HG02763 (cell line): ENCODE measurements around the gene WTAP.
"Not testable (repeated sequence)": the region's sequence is repeated elsewhere in the genome, so short reads cannot be mapped to it uniquely, and the experiment has no call there.

Experiments used
- ATAC-seq: cut with Tn5 transposase; IDR thresholded peaks from one replicate; pipeline ENCODE4 v1.9.1; 2021; ENCODE audit warnings: mild to moderate bottlenecking, moderate library complexity; ENCODE audit not compliant: unreplicated experiment

The WTAP gene

DNA sequence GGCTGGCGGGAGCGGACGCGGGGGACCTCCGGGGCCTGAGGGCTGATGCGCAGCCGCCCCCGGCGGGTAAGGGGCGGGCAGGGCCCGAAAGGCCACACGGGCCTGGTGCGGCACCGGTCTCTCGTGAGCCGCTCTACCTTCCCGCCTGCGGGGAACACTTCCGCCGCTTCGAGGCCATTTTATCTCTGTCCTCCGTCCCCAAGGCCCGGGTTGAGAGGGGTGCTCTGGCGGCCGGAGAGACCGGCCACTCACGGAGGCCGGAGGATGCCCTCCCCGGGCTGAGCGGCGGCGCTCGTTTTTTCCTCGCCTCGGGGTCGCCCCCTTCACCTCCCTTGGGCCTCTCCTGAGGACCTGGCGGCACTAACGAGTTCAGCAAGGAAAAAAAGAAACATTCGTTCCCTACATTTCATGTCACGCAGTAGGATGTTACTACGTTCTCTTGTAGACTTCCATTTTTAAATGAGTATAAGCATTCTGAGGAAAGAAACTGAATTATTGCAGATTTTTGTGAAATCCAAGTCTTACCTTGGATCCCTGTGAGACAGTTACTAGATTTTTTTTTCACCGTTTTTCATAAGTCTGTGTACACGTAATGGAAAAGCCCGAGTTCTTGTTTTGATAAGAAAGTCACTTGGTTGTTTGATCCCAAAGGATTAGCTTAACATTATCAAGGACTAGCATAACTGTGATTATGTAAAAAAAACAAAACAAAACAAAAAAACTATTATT is 575 bp downstream of the WTAP start:
- peak; percentile 32 for ATAC-seq

DNA sequence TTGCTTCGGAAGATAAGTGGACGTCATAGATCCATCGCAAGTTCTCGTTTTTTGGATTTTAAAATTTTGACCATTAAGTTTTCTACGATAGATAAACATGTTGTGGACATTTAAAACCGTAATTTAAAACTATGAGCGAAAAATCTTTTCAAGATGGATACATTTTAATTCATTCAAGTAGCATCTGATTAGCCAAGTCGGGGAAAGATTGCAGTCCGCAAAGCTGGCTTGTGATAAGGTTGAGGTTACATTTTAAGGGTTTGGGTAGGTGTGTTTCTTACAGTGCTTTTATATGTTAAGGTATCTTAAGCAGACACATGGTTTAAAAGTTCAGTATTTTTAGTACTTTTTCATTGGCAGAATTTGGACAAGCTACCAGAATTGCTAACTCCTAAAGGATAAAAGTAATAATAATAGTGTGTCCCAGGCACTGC is 1.2 kb downstream of the WTAP start:
- no peak for ATAC-seq

- ATAC-seq = no peak
These were observed 2.5 kb downstream of the WTAP start for GRCh38 chr6:159729598-159730331.

DNA sequence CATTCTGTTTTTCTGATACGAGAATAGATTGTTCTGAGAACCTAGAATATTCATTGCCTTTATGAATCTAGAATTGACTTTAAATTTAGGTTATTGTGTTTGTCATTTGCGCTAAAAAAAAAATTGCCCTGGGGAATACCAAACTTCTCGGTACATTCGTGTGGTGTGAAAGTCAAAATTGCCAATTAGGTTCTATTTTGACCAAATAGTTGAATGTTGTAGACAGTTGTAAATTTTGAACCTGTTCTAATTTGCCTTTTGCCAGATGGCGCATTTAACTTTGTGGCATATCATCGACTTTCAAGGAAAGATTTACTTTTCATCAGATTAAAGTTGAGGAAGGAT is 3.0 kb downstream of the WTAP start:
- ATAC-seq = no peak

DNA sequence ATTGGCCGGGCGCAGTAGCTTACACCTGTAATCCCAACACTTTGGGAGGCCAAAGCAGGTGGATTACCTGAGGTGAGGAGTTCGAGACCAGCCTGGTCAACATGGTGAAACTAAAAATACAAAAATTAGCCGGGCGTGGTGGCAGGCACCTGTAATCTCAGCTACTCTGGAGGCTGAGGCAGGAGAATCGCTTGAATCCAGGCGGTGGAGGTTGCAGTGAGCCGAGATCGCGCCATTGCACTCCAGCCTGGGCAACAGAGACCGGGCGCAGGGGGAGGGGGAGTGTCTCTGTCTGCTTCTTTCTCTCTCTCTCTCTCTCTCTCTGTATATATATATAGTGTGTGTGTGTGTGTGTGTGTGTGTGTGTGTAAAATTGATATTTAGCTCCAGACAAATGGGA is 5.2 kb downstream of the WTAP start:
- ATAC-seq = not testable (repeated sequence)

DNA sequence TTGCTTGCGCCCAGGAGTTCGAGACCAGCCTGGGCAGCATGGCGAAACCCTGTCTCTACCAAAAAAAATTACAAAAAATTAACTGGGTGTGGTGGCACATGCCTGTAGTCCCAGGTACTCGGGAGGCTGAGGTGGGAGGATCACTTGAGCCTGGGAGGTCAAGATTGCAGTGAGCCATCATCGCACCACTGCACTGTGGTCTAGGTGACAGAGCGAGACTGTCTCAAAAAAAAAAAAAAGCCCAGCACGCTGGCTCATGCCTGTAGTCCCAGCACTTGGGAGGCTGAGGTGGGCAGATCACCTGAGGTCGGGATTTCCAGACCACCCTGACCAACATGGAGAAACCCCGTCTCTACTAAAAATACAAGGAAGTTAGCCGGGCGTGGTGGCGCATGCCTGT is 6.1 kb downstream of the WTAP start:
- ATAC-seq = not testable (repeated sequence)

DNA sequence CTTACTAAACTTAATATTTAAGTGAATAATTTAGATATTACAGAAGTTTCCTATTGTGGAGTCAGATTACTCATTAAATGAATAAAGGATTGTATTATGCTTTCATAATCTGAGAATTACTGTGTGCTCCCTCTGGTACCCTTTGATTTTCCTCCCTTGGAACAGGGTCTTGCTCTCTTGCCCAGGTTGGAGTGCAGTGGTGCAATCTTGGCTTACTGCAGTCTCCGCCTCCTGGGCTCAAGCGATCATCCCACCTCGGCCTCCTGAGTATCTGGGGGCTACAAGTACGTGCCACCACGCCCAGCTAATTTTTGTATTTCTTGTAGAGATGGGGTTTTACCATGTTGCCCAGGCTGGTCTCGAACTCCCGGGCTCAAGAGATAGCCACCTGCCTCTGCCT is 9.6 kb downstream of the WTAP start:
- ATAC-seq = no peak

- no peak for ATAC-seq
These were observed 12.0 kb downstream of the WTAP start for GRCh38 chr6:159739341-159739740.

GRCh38 chr6:159742165-159742564 is 14.9 kb downstream of the WTAP start:
- ATAC-seq = no peak

DNA sequence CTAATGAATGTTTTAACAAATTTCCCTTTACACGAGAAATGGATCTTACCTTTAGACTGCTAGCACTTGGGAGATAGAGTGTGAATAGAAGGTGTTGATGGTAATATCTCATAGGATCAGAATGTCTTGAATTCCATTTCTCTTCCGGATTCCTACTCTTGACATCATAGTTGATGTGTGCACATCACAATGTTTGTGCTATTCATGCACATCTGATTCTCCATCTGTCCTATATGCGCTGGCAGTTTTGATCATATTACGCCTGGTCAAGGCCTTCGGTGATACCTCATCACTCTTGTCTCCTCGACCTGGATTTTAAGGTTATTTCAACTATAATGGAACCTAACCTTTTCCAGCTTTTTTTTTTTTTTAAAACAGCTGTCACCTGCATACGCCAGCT is 17.8 kb downstream of the WTAP start:
- ATAC-seq = no peak

DNA sequence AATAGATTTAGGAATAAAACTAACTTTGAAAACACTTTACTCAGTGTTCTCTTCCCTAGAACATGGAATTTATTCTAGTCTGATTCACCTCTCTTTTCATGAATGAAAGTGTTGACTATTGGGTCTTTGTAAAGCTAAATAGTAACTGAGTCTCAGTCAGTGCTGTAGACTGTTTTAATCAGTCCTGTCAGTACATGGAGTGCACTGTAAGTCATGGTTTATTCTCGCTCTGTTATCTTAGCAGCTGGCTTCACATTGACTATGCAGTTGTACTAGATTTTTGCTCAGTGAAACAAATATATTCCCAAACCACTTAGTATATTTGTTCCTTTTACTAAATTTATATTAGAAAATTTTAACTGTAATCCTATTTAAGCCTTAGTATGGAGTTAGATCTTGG is 19.5 kb downstream of the WTAP start:
- ATAC-seq = no peak

GRCh38 chr6:159748127-159748526 is 20.8 kb downstream of the WTAP start:
- ATAC-seq = not testable (repeated sequence)

DNA sequence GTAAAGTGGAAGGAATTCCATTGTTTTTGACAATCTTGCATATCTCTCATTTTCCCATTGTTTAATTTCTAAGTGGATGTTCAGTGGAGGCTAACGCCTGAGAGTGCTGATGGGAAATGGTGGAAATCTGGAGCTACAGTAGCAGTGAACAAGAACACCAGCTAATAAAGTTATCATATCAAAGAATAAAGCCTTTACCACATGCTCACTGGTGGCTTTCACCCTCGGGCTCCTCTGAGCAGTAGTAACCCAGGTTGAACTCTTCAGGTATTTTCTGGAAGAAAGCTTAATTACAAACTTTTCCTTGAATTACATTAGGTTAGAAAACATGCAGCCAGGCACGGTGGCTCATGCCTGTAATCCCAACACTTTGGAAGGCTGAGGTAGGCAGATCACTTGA is 24.1 kb downstream of the WTAP start:
- ATAC-seq = no peak

- ATAC-seq = no peak
These were observed 26.0 kb downstream of the WTAP start for GRCh38 chr6:159753081-159753872.

- ATAC-seq = no peak
These were observed 27.1 kb downstream of the WTAP start for GRCh38 chr6:159754401-159754800.

DNA sequence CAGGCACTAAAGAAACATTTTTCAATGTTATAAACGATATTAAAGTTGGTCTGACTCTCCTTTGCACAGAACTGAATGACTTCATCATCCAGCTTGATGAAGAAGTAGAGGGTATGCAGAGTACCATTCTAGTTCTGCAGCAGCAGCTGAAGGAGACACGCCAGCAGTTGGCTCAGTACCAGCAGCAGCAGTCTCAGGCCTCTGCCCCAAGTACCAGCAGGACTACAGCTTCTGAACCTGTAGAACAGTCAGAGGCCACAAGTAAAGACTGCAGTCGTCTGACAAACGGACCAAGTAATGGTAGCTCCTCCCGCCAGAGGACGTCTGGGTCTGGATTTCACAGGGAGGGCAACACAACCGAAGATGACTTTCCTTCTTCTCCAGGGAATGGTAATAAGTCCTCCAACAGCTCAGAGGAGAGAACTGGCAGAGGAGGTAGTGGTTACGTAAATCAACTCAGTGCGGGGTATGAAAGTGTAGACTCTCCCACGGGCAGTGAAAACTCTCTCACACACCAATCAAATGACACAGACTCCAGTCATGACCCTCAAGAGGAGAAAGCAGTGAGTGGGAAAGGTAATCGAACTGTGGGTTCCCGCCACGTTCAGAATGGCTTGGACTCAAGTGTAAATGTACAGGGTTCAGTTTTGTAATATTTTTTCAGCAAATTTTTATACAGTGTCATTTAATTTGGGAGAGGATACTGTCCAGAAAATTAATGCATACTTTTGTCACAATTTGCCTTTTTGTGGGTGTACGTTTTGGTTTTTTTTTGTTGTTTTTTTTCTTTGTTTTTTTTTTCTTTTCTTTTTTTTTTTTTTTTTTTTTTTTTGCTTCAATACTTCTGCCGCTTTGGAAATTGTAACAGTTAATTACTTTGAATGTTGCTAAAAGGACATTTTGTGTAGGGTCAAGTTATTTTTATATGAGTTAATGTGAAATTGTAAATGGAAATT is 27.9 kb downstream of the WTAP start:
- no peak for ATAC-seq

DNA sequence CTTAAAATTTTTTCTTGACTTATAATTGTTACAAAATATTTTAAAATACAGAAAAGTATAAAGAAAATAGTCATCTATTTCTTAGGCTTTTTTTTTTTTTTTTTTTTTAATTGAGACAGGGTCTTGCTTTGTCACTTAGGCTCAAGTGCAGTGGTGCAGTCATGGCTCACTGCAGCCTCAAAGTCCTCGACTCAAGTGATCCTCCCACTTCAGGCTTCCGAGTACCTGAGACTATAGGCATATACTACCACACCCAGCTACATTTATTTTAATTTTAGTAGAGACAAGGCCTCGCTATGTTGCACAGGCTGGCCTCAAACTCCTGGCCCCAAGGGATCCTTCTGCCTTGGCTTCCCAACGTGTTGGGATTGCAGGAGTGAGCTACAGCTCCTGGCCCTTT is 29.2 kb downstream of the WTAP start:
- ATAC-seq = no peak

GRCh38 chr6:159758031-159759001 is 31.0 kb downstream of the WTAP start:
- no peak for ATAC-seq

GRCh38 chr6:159759645-159760044 is 32.3 kb downstream of the WTAP start:
- no peak for ATAC-seq
